IMR-90 (cell line): ENCODE results near the gene LTB4R2.

Experiments used
- POLR2A ChIP-seq: IDR thresholded peaks from 2 replicates; pipeline ENCODE4 v1.6.1; 2012; ENCODE audit warnings: mild to moderate bottlenecking, low read depth, low read length
- RAD21 ChIP-seq: IDR thresholded peaks from 2 replicates; pipeline ENCODE4 v1.6.1; 2012; ENCODE audit warnings: low read length, improper control_type of control experiment
- TF ChIP-seq, protein P1 (sequence below): conservative IDR thresholded peaks from 2 replicates; pipeline ENCODE4 v1.5.1; 2012; ENCODE audit warnings: mild to moderate bottlenecking, low read depth, low read length, improper control_type of control experiment
- TF ChIP-seq, protein P2 (sequence below): fragments of 150-350 bp; IDR thresholded peaks from 2 replicates; pipeline ENCODE4 v1.6.1; 2017; ENCODE audit warnings: mild to moderate bottlenecking, antibody characterized with exemption, low read length, low read depth

GRCh38 chr14:24327303-24327702 is 17.4 kb downstream of the LTB4R2 start:
- TF ChIP-seq, protein P1, sequence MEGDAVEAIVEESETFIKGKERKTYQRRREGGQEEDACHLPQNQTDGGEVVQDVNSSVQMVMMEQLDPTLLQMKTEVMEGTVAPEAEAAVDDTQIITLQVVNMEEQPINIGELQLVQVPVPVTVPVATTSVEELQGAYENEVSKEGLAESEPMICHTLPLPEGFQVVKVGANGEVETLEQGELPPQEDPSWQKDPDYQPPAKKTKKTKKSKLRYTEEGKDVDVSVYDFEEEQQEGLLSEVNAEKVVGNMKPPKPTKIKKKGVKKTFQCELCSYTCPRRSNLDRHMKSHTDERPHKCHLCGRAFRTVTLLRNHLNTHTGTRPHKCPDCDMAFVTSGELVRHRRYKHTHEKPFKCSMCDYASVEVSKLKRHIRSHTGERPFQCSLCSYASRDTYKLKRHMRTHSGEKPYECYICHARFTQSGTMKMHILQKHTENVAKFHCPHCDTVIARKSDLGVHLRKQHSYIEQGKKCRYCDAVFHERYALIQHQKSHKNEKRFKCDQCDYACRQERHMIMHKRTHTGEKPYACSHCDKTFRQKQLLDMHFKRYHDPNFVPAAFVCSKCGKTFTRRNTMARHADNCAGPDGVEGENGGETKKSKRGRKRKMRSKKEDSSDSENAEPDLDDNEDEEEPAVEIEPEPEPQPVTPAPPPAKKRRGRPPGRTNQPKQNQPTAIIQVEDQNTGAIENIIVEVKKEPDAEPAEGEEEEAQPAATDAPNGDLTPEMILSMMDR = no peak
- TF ChIP-seq POLR2A (no peak), RAD21 (no peak)
- TF ChIP-seq, protein P2, sequence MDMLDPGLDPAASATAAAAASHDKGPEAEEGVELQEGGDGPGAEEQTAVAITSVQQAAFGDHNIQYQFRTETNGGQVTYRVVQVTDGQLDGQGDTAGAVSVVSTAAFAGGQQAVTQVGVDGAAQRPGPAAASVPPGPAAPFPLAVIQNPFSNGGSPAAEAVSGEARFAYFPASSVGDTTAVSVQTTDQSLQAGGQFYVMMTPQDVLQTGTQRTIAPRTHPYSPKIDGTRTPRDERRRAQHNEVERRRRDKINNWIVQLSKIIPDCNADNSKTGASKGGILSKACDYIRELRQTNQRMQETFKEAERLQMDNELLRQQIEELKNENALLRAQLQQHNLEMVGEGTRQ = no peak
